HG02678 (cell line): ENCODE measurements around the gene TCF7L2.

Experiments used
- ATAC-seq: cut with Tn5 transposase; IDR thresholded peaks from one replicate; pipeline ENCODE4 v1.9.1; 2021; ENCODE audit warnings: mild to moderate bottlenecking, moderate library complexity; ENCODE audit not compliant: unreplicated experiment

TCF7L2 gene

DNA sequence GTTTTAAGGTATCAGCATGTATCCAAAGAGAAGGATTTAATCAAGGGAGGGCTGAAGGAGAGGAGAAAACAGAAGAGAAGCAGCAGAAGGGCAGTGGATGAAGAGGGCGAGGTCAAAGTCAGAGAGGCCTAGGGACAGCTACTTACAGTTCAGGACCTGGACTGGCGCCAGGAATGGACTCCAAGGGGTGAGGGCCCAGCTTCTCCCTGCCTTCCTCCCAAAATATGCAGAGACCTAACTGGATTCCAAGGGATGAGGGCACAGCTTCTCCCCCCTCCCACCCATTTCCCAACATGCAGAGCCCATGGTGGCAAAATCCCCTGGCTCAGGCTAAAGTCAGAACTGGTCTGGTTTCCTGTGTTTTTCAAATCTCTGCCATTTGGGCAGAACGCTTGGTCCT is 3.4 kb upstream of the TCF7L2 start:
- ATAC-seq, result no peak

DNA sequence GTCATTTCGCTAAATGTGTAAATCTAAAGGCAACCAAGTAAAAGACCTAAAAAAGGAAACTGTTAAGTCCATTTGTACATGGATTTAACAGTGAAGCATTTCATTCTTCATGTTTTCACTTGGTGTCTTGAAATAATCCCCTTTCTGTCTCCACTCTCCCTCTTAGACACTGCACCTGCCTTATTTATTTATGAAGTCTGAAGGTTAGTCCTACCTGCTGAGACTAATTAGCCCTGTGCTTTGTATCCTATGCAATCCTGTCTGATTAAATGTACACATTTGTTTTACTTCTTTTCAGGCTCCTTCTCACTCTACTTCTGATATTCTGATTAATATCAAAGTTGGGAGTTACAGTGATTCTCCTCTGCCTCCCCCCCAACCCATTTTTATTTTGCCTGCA is 1.9 kb upstream of the TCF7L2 start:
- no peak for ATAC-seq

DNA sequence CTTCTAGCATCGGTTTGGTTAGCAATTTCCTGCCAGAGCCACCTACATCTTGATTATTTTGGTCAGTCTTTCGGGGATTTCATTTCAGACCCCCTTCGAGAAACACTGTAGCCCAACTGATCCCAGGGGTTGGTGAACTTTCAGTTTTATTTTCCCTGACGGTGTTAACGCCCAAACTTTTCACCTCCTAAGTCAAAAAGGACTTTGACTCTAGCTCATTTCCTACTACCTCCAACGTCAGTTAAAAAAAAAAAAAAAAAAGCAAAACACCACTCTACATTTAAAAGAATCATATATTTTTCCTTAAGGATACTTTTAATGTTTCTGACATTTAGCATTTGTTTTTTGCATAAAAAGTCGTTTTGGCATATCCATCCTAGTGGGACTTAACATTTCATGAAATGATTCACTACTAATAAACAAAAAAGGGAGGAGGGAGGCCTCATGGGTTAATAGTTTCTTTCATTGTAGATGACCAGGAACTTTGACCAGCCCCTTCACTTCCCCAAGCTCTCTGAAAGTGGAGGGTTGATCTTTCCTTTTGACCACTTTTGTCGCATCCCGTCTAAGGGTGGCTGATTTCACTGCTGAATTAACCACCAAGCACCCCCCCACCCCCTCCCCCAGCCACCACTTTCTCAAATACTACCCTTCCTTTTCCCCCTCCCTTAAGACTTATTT is 764 bp upstream of the TCF7L2 start:
- no peak for ATAC-seq

DNA sequence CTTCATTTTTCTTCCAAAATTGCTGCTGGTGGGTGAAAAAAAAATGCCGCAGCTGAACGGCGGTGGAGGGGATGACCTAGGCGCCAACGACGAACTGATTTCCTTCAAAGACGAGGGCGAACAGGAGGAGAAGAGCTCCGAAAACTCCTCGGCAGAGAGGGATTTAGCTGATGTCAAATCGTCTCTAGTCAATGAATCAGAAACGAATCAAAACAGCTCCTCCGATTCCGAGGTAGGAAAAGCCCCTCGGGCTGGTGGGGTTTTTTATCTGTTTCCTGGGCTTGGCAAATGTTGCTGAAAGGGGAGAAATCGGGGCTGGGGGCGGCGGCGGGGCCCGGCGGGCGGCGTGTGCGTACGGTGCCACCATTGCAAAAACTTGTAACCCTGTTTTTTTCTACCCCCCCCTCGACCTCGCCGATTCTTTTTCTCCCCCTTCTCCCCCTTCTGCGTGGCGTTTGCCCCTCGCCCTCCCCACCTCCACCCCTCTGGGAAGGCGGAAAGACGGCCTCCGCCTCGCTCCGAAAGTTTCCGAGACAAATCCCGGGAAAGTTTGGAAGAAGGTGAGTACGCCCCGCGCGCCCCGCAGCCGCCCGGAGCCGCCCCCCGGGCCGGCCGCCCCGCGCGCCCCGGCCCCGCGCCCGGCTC is 789 bp downstream of the TCF7L2 start:
- no peak for ATAC-seq

GRCh38 chr10:112951359-112952281 is 1.6 kb downstream of the TCF7L2 start:
- ATAC-seq, result no peak

DNA sequence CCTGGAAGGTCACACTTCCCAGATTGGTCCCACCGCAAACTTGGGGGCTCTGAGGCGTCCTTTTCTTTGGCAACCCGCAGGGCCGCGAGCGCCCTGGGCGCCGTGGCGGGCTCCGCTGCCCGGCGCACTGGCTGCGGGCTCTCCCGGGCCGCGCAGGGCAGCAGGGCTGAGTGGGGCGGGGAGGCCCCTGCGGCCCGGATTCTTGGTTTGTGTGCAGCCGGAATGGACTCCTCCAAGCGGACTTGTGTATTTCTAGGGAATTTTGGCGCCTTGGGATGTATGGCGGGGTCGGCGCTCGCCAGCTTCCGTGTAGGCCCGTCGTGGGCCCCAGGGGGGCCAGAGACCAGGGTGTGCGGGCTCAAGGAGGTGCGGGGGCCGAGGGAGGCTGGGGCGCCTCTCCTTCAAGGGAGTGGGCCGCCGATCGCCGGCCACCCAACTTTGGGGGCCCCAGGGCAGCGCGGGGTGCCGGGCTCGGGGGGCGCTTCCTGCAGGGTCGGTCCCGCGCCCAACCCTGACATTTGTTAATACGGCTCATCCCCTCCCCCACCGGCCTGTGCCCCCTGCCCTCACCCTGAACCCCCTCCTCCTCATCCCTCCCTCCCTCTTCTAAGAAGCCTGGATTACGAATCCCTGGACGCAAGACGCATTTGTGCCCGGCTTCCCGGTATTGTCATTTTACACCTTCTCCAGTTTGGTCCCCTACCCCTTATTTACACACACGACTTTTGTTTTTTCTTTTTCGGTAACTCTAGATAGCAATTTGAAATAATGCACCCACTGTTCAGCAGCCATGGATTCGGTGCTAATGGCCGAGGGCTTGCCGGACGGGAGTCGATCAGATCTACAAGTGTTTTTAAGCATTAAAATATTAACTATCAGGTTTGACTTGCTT is 2.5 kb downstream of the TCF7L2 start:
- no peak for ATAC-seq

DNA sequence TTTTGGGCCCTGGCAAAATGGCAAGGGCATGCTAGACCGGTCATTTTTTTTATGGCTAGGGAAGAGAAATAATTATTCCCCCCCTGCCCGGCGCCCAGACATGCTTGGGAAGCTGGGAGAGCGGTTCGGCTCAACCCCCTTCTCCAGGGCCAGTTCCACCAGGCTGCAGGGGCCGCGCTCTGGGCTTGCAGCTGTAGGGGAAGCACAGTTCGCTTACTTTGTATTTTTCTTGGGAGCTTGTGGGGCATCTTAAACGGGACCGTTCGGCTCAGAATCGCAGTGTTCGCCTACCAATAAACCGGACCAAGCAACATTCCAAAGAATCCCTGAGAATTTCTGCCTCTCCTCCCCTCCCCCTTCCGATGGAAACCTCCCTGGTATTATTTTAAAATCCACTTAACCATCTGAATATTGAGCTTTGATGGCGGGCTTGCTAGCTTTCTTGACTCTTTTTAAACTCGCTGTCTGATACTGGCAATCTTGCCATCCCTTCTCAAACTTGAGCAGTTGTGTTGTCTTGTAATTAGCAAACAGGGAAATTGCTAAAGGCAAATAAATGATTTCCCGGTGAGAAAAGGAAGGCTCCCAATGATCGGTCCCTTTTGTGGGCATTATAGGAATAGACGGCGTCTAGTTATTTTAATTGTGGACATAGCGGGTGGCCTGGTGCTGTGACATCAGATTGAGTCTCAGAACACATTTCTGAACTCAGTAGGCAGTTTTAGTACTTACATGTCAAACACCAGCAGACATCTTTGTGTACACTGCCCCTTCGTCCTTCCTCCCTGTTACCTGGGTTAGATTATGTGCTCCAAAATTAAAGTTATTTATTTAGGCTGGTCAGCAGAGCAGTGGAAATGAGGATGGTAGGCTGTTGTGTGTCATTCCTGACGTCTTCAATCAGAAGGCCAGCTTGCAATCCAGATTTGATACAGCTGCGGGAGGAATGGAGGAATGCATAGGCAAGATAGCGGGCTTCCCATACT is 3.4 kb downstream of the TCF7L2 start:
- ATAC-seq, result no peak

DNA sequence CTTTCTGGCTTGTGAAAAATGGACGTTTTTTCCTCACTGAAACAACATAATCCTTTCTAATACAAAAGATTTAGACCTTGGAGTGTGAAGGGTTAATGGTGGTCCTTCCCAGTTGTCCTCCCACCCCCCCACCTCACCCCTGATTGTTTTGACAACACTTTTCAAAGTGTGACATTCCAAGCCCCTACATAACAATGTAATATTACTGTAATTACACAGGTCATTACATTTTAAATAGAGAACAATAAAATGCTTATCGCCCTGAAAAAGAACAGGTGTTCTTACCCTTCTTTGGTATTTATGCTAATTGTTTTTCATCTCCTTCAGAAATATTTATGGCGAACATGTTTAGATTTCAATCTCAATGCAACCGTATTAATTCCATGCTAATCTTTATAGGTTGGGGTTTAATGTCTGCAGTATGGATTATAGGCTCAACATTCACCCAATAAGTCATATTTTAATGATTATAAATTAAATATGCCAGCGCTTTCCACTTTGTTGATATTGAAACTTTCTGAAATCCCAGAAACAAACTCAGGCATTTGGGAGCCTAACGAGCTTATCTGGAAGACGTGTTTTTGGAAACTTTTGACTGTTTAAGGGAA is 5.0 kb downstream of the TCF7L2 start:
- no peak for ATAC-seq

GRCh38 chr10:112955582-112956421 is 5.8 kb downstream of the TCF7L2 start:
- ATAC-seq, result no peak

GRCh38 chr10:112956631-112957350 is 6.7 kb downstream of the TCF7L2 start:
- ATAC-seq, result no peak

DNA sequence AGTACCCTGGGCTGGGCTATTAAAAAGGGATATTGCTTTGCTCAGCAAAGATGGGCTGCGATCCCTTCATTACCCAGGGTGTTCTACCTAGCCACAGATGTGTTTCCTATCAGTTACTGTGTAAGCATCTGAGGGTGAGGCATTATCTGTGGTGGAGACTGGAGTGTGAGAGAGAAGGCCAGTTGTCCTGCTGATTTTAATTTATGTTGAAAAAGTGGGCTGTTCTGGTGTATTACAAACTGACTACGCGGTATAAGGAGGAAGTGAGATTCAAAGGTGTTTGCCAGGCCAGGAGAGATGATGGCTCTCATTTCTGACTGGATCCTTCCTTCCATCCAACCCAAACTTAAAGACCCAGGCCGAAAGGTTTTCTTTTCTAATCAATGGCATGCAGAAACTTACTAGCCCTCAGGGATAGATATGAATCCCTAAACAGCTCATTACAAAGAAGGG is 7.6 kb downstream of the TCF7L2 start:
- ATAC-seq, result no peak

DNA sequence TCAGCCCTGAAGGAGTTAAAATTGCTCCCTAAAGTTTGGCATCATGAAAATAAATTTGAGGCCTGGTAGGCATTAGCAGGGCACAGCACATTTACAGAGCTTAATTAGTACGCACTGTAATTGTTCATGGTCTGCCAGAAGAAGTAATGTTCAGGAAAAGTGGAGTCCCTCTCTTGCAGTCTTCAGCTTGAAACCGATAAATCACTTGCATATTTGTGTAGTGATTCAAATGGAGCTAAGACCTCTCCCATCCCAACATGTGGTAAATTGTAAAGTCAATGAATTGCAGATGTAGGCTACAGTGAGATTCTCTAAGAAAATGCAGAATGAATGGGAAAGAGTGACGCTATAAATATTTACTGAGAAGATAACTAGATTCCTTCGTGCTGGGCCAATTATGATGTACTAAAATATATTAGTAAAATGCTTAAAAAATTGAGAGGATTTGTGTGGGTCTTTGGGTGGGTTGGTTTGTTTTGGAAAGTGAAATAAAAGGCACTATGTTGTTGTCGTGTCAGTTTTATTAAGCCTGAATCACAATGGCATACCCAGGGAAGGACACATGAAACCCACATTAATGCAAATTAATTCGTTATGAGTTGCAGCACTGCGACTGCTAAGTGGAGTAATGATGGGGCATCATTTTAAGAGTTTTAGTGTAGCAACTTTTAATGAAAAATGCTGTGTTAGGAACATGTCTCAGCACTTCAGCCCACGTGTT is 8.4 kb downstream of the TCF7L2 start:
- ATAC-seq, result no peak

- no peak for ATAC-seq
These were observed 9.3 kb downstream of the TCF7L2 start for GRCh38 chr10:112959207-112959838.

DNA sequence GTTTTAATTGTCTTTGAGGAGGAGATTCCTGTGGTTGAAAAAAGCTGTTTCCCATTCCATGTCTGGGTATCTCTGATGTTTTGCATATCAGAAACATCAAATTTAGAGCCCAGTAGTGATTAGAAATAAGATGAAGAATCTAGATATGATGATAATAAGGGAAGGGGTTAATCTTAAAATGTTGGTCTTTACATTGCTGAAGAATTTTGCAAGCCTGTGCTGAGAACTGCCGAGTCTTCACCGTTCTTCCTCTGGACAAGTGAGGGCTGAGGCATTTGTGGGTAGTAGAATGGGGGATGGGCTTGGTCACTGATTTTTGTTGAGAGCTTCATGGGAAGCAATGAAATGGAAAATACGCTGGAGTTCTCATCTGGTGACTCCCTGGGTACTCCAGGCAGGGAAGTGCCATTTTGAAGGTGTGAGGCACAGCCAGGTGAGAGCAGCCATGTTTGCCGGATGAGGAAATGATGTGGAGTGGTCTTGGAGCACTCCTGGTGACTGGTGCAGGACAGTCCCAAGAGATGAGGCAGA is 10.2 kb downstream of the TCF7L2 start:
- no peak for ATAC-seq

GRCh38 chr10:112961609-112962008 is 11.6 kb downstream of the TCF7L2 start:
- ATAC-seq, result no peak

GRCh38 chr10:112962343-112962742 is 12.3 kb downstream of the TCF7L2 start:
- ATAC-seq, result no peak
